Measurements from ENCODE around the gene KIF3A.

Gene KIF3A

GRCh38 chr5:132736853-132737833, at the start of gene KIF3A:
KIF3A (minus strand) TSS chr5:132737546; CDS start chr5:132737419, 127 bp downstream.
- H3K27ac ChIP-seq: peak within 1 kb of the TSS; percentile 65
- no peak for TF ChIP-seq CTCF (conservative IDR thresholded peaks at IDR 0.05)

GRCh38 chr5:132787076-132787475, 49.7 kb upstream of the KIF3A start:
- H3K27ac ChIP-seq: no peak overlapping the region
- TF ChIP-seq CTCF (conservative IDR thresholded peaks at IDR 0.05): no peak

- no peak overlapping the region for H3K27ac ChIP-seq
- TF ChIP-seq CTCF (conservative IDR thresholded peaks at IDR 0.05): no peak
These were observed 48.5 kb upstream of the KIF3A start for GRCh38 chr5:132785864-132786263.

GRCh38 chr5:132785365-132785764, 48.0 kb upstream of the KIF3A start:
- TF ChIP-seq CTCF (conservative IDR thresholded peaks at IDR 0.05): no peak

GRCh38 chr5:132782101-132782500, 44.8 kb upstream of the KIF3A start:
- no peak overlapping the region for H3K27ac ChIP-seq
- no peak for TF ChIP-seq CTCF (conservative IDR thresholded peaks at IDR 0.05)

More at GRCh38 chr5:132785365-132785764, 48.0 kb upstream of the KIF3A start:
- no peak overlapping the region for H3K27ac ChIP-seq

- no peak overlapping the region for H3K27ac ChIP-seq
- no peak for TF ChIP-seq CTCF (conservative IDR thresholded peaks at IDR 0.05)
These were observed 43.7 kb upstream of the KIF3A start for GRCh38 chr5:132781029-132781428.

- no peak for TF ChIP-seq CTCF (conservative IDR thresholded peaks at IDR 0.05)
- H3K27ac ChIP-seq: no peak overlapping the region
These were observed 43.2 kb upstream of the KIF3A start for GRCh38 chr5:132780577-132780976.

Data from VCaP (cell line).